ENCODE data around the gene SORCS2.

The SORCS2 gene

GRCh38 chr4:7692451-7693236, 500.3 kb downstream of the SORCS2 start:
- H3K4me3 Mint-ChIP-seq: no peak overlapping the region
- H3K4me1 Mint-ChIP-seq: peaks cover 13% of the 10 kb centered on the region
- DNase-seq (ENCODE audit: low spot score in 2 of 2) (no peak), ATAC-seq (no peak)
- no peak overlapping the region for H3K27ac Mint-ChIP-seq
- H3K9me3 Mint-ChIP-seq: peaks cover 3% of the 10 kb centered on the region
- H3K36me3 Mint-ChIP-seq: no peaks in the 10 kb centered on the region

GRCh38 chr4:7693237-7693608, 500.9 kb downstream of the SORCS2 start:
- H3K4me3 Mint-ChIP-seq: no peak overlapping the region
- ATAC-seq (peak; percentile 29), DNase-seq (ENCODE audit: low spot score in 2 of 2) (no peak)
- H3K4me1 Mint-ChIP-seq: peaks cover 15% of the 10 kb centered on the region
- no peak overlapping the region for H3K27ac Mint-ChIP-seq
- H3K9me3 Mint-ChIP-seq: peaks cover 3% of the 10 kb centered on the region
- no peaks in the 10 kb centered on the region for H3K36me3 Mint-ChIP-seq

GRCh38 chr4:7693711-7694110, 501.4 kb downstream of the SORCS2 start:
- DNase-seq (ENCODE audit: low spot score in 2 of 2) (no peak), ATAC-seq (no peak)
- Mint-ChIP-seq H3K9me3 (peaks cover 3% of the 10 kb centered on the region), H3K4me1 (peaks cover 19% of the 10 kb centered on the region), H3K36me3 (no peaks in the 10 kb centered on the region), H3K4me3 (no peak overlapping the region), H3K27ac (no peak overlapping the region)

- ATAC-seq (no peak), DNase-seq (ENCODE audit: low spot score in 2 of 2) (no peak)
- no peak overlapping the region for H3K4me3 Mint-ChIP-seq
- peaks cover 22% of the 10 kb centered on the region for H3K4me1 Mint-ChIP-seq
- H3K27ac Mint-ChIP-seq: no peak overlapping the region
- H3K36me3 Mint-ChIP-seq: no peaks in the 10 kb centered on the region
- H3K9me3 Mint-ChIP-seq: peaks cover 3% of the 10 kb centered on the region
Observed at GRCh38 chr4:7694324-7694723, 502.0 kb downstream of the SORCS2 start.

GRCh38 chr4:7697343-7697742, 505.0 kb downstream of the SORCS2 start:
- Mint-ChIP-seq H3K4me1 (peaks cover 27% of the 10 kb centered on the region), H3K9me3 (peaks cover 3% of the 10 kb centered on the region), H3K36me3 (no peaks in the 10 kb centered on the region), H3K27ac (no peak overlapping the region), H3K4me3 (no peak overlapping the region)
- no peak for ATAC-seq
- DNase-seq (ENCODE audit: low spot score in 2 of 2): no peak

- ATAC-seq (no peak), DNase-seq (ENCODE audit: low spot score in 2 of 2) (no peak)
- Mint-ChIP-seq H3K27ac (no peak overlapping the region), H3K9me3 (peaks cover 3% of the 10 kb centered on the region), H3K36me3 (no peaks in the 10 kb centered on the region), H3K4me3 (no peak overlapping the region), H3K4me1 (peaks cover 32% of the 10 kb centered on the region)
Observed at GRCh38 chr4:7697821-7698220, 505.5 kb downstream of the SORCS2 start.

- Mint-ChIP-seq H3K27ac (no peak overlapping the region), H3K9me3 (peaks cover 3% of the 10 kb centered on the region), H3K36me3 (no peaks in the 10 kb centered on the region), H3K4me1 (peaks cover 40% of the 10 kb centered on the region), H3K4me3 (no peak overlapping the region)
- DNase-seq (ENCODE audit: low spot score in 2 of 2) (no peak), ATAC-seq (no peak)
Observed at GRCh38 chr4:7698584-7698983, 506.2 kb downstream of the SORCS2 start.

- Mint-ChIP-seq H3K4me3 (no peak overlapping the region), H3K4me1 (peaks cover 42% of the 10 kb centered on the region), H3K27ac (no peak overlapping the region), H3K9me3 (peaks cover 3% of the 10 kb centered on the region), H3K36me3 (no peaks in the 10 kb centered on the region)
- ATAC-seq (no peak), DNase-seq (ENCODE audit: low spot score in 2 of 2) (no peak)
Observed at GRCh38 chr4:7699031-7699430, 506.7 kb downstream of the SORCS2 start.

- no peak overlapping the region for H3K4me3 Mint-ChIP-seq
- H3K36me3 Mint-ChIP-seq: no peaks in the 10 kb centered on the region
- ATAC-seq: no peak
- DNase-seq (ENCODE audit: low spot score in 2 of 2): no peak
- peaks cover 3% of the 10 kb centered on the region for H3K9me3 Mint-ChIP-seq
- H3K4me1 Mint-ChIP-seq: peaks cover 39% of the 10 kb centered on the region
- H3K27ac Mint-ChIP-seq: no peak overlapping the region
Observed at GRCh38 chr4:7699825-7700224, 507.5 kb downstream of the SORCS2 start.

GRCh38 chr4:7700665-7701064, 508.3 kb downstream of the SORCS2 start:
- Mint-ChIP-seq H3K27ac (no peak overlapping the region), H3K9me3 (no peaks in the 10 kb centered on the region), H3K4me3 (no peak overlapping the region), H3K36me3 (no peaks in the 10 kb centered on the region), H3K4me1 (peaks cover 35% of the 10 kb centered on the region)
- ATAC-seq (no peak), DNase-seq (ENCODE audit: low spot score in 2 of 2) (no peak)

GRCh38 chr4:7701866-7702649, 509.7 kb downstream of the SORCS2 start:
- ATAC-seq (peak; percentile 25), DNase-seq (ENCODE audit: low spot score in 2 of 2) (no peak)
- H3K4me1 Mint-ChIP-seq: peaks cover 35% of the 10 kb centered on the region
- H3K36me3 Mint-ChIP-seq: no peaks in the 10 kb centered on the region
- peak overlapping the region; percentile 75 for H3K27ac Mint-ChIP-seq
- no peak overlapping the region for H3K4me3 Mint-ChIP-seq
- no peaks in the 10 kb centered on the region for H3K9me3 Mint-ChIP-seq

- H3K9me3 Mint-ChIP-seq: no peaks in the 10 kb centered on the region
- no peaks in the 10 kb centered on the region for H3K36me3 Mint-ChIP-seq
- ATAC-seq: no peak
- peak overlapping the region; percentile 54 for H3K27ac Mint-ChIP-seq
- DNase-seq (ENCODE audit: low spot score in 2 of 2): no peak
- H3K4me1 Mint-ChIP-seq: peaks cover 23% of the 10 kb centered on the region
- no peak overlapping the region for H3K4me3 Mint-ChIP-seq
Observed at GRCh38 chr4:7703688-7704087, 511.4 kb downstream of the SORCS2 start.

- DNase-seq (ENCODE audit: low spot score in 2 of 2) (no peak), ATAC-seq (no peak)
- no peaks in the 10 kb centered on the region for H3K9me3 Mint-ChIP-seq
- peaks cover 20% of the 10 kb centered on the region for H3K4me1 Mint-ChIP-seq
- H3K36me3 Mint-ChIP-seq: no peaks in the 10 kb centered on the region
- H3K27ac Mint-ChIP-seq: no peak overlapping the region
- no peak overlapping the region for H3K4me3 Mint-ChIP-seq
Observed at GRCh38 chr4:7704091-7704490, 511.8 kb downstream of the SORCS2 start.

GRCh38 chr4:7704625-7705024, 512.3 kb downstream of the SORCS2 start:
- H3K9me3 Mint-ChIP-seq: no peaks in the 10 kb centered on the region
- H3K4me3 Mint-ChIP-seq: no peak overlapping the region
- no peak overlapping the region for H3K27ac Mint-ChIP-seq
- DNase-seq (ENCODE audit: low spot score in 2 of 2) (no peak), ATAC-seq (no peak)
- peaks cover 20% of the 10 kb centered on the region for H3K4me1 Mint-ChIP-seq
- H3K36me3 Mint-ChIP-seq: no peaks in the 10 kb centered on the region

GRCh38 chr4:7705062-7705461, 512.7 kb downstream of the SORCS2 start:
- Mint-ChIP-seq H3K4me3 (no peak overlapping the region), H3K9me3 (no peaks in the 10 kb centered on the region), H3K36me3 (no peaks in the 10 kb centered on the region), H3K4me1 (peaks cover 20% of the 10 kb centered on the region), H3K27ac (no peak overlapping the region)
- ATAC-seq: no peak
- DNase-seq (ENCODE audit: low spot score in 2 of 2): no peak

- H3K27ac Mint-ChIP-seq: no peak overlapping the region
- H3K4me3 Mint-ChIP-seq: no peak overlapping the region
- H3K36me3 Mint-ChIP-seq: no peaks in the 10 kb centered on the region
- ATAC-seq (no peak), DNase-seq (ENCODE audit: low spot score in 2 of 2) (no peak)
- H3K9me3 Mint-ChIP-seq: no peaks in the 10 kb centered on the region
- H3K4me1 Mint-ChIP-seq: peaks cover 20% of the 10 kb centered on the region
Observed at GRCh38 chr4:7705593-7705992, 513.3 kb downstream of the SORCS2 start.
